Astrocyte (in vitro differentiated cells and primary cell): ENCODE data around the gene FAM78B. TPM values are rescaled to one million over a fixed set of nuclear protein-coding genes. Genes with fewer than 3 reads are reported as not detected.

ENCODE experiments used
- DNase-seq: peaks from one replicate; pipeline ENCODE4 v3.0.0-alpha.2; 2010; ENCODE audit warnings: low read depth
- FAIRE-seq: peaks from 2 replicates; lab custom pipeline; 2011; peaks lifted over from hg19 to GRCh38; lab: Jason Lieb, UNC
- H2AFZ ChIP-seq: 2 replicates; pipeline ENCODE4 v1.6.0; 2012; ENCODE audit warnings: low read depth, low read length, inconsistent platforms
- H3K27ac ChIP-seq: 2 replicates; pipeline ENCODE4 v1.5.1; 2011; ENCODE audit warnings: low read depth, low read length, inconsistent platforms
- H3K27me3 ChIP-seq: 2 replicates; pipeline ENCODE4 v1.6.0; 2011; ENCODE audit warnings: low read length, inconsistent platforms; ENCODE audit not compliant: insufficient read depth
- H3K36me3 ChIP-seq: 2 replicates; pipeline ENCODE4 v1.5.1; 2011; ENCODE audit warnings: low read length, inconsistent platforms; ENCODE audit not compliant: insufficient read depth
- H3K4me1 ChIP-seq: 2 replicates; pipeline ENCODE4 v1.5.1; 2011; ENCODE audit warnings: low read length, inconsistent platforms; ENCODE audit not compliant: insufficient read depth
- H3K4me2 ChIP-seq: 2 replicates; pipeline ENCODE4 v1.6.0; 2012; ENCODE audit warnings: low read length, inconsistent platforms
- H3K4me3 ChIP-seq: 2 replicates; pipeline ENCODE4 v1.5.1; 2011; ENCODE audit warnings: low read depth, mild to moderate bottlenecking, low read length, inconsistent platforms; ENCODE audit not compliant: insufficient read depth
- H3K79me2 ChIP-seq: 2 replicates; pipeline ENCODE4 v1.6.0; 2012; ENCODE audit warnings: mild to moderate bottlenecking, low read length, inconsistent platforms; ENCODE audit not compliant: insufficient read depth
- H3K9ac ChIP-seq: 2 replicates; pipeline ENCODE4 v1.6.0; 2012; ENCODE audit warnings: mild to moderate bottlenecking, low read length, inconsistent platforms
- H3K9me3 ChIP-seq: 2 replicates; pipeline ENCODE4 v1.5.1; 2012; ENCODE audit warnings: low read depth, mild to moderate bottlenecking, low read length, inconsistent platforms; ENCODE audit not compliant: insufficient read depth
- H4K20me1 ChIP-seq: 2 replicates; pipeline ENCODE4 v1.6.0; 2012; ENCODE audit warnings: low read length, inconsistent platforms; ENCODE audit not compliant: insufficient read depth
- H3K27ac Mint-ChIP-seq: one replicate; pipeline ENCODE4 v1.8.0; 2021; ENCODE audit warnings: mild to moderate bottlenecking, mixed read lengths; ENCODE audit not compliant: unreplicated experiment
- H3K27me3 Mint-ChIP-seq: one replicate; pipeline ENCODE4 v1.8.0; 2021; ENCODE audit warnings: low read depth, mixed read lengths; ENCODE audit not compliant: unreplicated experiment
- H3K36me3 Mint-ChIP-seq: one replicate; pipeline ENCODE4 v1.8.0; 2021; ENCODE audit warnings: low read depth, mixed read lengths; ENCODE audit not compliant: unreplicated experiment
- H3K4me1 Mint-ChIP-seq: one replicate; pipeline ENCODE4 v1.8.0; 2021; ENCODE audit warnings: low read depth, mixed read lengths; ENCODE audit not compliant: unreplicated experiment
- H3K4me3 Mint-ChIP-seq: one replicate; pipeline ENCODE4 v1.8.0; 2021; ENCODE audit warnings: mild to moderate bottlenecking, moderate library complexity, mixed read lengths; ENCODE audit not compliant: unreplicated experiment
- H3K9me3 Mint-ChIP-seq: one replicate; pipeline ENCODE4 v1.8.0; 2021; ENCODE audit warnings: mild to moderate bottlenecking, mixed read lengths; ENCODE audit not compliant: unreplicated experiment
- EZH2 ChIP-seq: IDR thresholded peaks from 2 replicates; pipeline ENCODE4 v1.6.1; 2012; ENCODE audit warnings: mild to moderate bottlenecking, low read length, inconsistent platforms; ENCODE audit not compliant: insufficient read depth
- total RNA-seq: library from RNA; stranded (reverse); gene quantifications from 2 replicates; pipeline ENCODE4 v1.2.1, GENCODE V29; 2021
- TF ChIP-seq, protein P1 (sequence below): IDR thresholded peaks from 2 replicates; pipeline ENCODE4 v1.5.1; 2011; ENCODE audit warnings: low read depth, mild to moderate bottlenecking, inconsistent platforms, low read length, moderate library complexity; ENCODE audit not compliant: insufficient read depth

FAM78B gene
- total RNA-seq, 1 donor from 2014 or later = 0.20 TPM

DNA sequence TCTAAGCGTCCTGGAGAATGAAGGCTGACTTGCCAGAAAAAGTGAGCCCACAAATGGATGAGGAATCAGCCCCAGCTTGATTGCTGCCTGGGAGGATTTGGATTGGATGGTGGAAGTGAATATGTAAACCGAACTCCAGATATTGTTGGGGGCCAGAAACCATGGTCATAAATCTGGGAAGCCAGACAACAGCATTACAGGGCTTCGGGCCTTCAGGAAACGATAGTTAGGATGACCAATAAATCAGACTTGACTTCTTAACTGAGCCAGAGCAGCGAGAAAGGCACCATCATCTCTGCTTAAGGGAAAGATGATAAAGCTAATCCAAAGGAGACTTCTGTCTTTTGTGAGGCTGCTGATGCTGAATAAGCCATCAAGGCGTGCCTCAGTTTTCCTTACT lies 26.6 kb downstream of the FAM78B start:
- Histone ChIP-seq H3K4me2 (no peak overlapping the region), H3K27me3 (peaks cover 4% of the 10 kb centered on the region), H4K20me1 (no peaks in the 10 kb centered on the region), H3K4me1 (peaks cover 4% of the 10 kb centered on the region), H3K9ac (no peak overlapping the region), H2AFZ (no peak overlapping the region), H3K79me2 (no peaks in the 10 kb centered on the region), H3K36me3 (no peaks in the 10 kb centered on the region), H3K9me3 (no peaks in the 10 kb centered on the region), H3K27ac (no peak overlapping the region), H3K4me3 (no peak overlapping the region)
- Mint-ChIP-seq H3K9me3 (peaks cover 2% of the 10 kb centered on the region), H3K27me3 (peaks cover 27% of the 10 kb centered on the region), H3K27ac (no peak overlapping the region), H3K4me3 (no peak overlapping the region), H3K4me1 (no peaks in the 10 kb centered on the region), H3K36me3 (peaks cover 2% of the 10 kb centered on the region)
- no peak for FAIRE-seq
- TF ChIP-seq EZH2 = no peak
- TF ChIP-seq, protein P1, sequence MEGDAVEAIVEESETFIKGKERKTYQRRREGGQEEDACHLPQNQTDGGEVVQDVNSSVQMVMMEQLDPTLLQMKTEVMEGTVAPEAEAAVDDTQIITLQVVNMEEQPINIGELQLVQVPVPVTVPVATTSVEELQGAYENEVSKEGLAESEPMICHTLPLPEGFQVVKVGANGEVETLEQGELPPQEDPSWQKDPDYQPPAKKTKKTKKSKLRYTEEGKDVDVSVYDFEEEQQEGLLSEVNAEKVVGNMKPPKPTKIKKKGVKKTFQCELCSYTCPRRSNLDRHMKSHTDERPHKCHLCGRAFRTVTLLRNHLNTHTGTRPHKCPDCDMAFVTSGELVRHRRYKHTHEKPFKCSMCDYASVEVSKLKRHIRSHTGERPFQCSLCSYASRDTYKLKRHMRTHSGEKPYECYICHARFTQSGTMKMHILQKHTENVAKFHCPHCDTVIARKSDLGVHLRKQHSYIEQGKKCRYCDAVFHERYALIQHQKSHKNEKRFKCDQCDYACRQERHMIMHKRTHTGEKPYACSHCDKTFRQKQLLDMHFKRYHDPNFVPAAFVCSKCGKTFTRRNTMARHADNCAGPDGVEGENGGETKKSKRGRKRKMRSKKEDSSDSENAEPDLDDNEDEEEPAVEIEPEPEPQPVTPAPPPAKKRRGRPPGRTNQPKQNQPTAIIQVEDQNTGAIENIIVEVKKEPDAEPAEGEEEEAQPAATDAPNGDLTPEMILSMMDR = no peak
- no peak for DNase-seq

DNA sequence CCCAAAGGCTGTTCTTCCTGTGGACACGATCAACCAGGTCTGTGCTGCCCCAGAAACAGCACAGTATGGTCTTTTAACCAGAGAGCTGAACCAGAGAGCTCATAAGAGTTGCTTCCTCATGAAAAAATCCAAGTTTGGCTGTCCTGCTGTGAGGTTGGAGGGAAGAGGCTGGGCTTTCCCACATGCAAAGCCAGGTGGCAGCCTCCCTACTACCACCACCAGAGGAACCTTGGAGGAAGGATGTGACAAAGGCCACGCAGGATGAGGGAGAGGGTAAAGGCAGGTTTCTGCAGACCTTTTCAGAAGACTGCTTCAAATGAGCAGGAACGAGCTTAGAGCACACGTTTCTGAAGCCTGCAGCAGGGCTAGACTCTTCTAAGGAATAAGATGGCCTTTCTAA lies 27.1 kb downstream of the FAM78B start:
- DNase-seq (no peak), FAIRE-seq (no peak)
- Histone ChIP-seq H3K9ac (no peak overlapping the region), H3K36me3 (no peaks in the 10 kb centered on the region), H3K79me2 (no peaks in the 10 kb centered on the region), H3K27me3 (peaks cover 4% of the 10 kb centered on the region), H4K20me1 (no peaks in the 10 kb centered on the region), H3K4me2 (no peak overlapping the region), H3K4me1 (no peaks in the 10 kb centered on the region), H3K27ac (no peak overlapping the region), H3K9me3 (no peaks in the 10 kb centered on the region), H2AFZ (no peak overlapping the region), H3K4me3 (no peak overlapping the region)
- Mint-ChIP-seq H3K36me3 (peaks cover 2% of the 10 kb centered on the region), H3K4me3 (no peak overlapping the region), H3K4me1 (no peaks in the 10 kb centered on the region), H3K27ac (no peak overlapping the region), H3K9me3 (peaks cover 2% of the 10 kb centered on the region), H3K27me3 (peaks cover 30% of the 10 kb centered on the region)
- no peak for TF ChIP-seq EZH2
- TF ChIP-seq, protein P1 = no peak

GRCh38 chr1:166136699-166137401 lies 30.0 kb downstream of the FAM78B start:
- no peaks in the 10 kb centered on the region for H3K79me2 ChIP-seq
- no peak overlapping the region for H3K4me2 ChIP-seq
- H2AFZ ChIP-seq = no peak overlapping the region
- no peaks in the 10 kb centered on the region for H3K9me3 Mint-ChIP-seq
- H3K9ac ChIP-seq = no peak overlapping the region
- H4K20me1 ChIP-seq = no peaks in the 10 kb centered on the region
- DNase-seq (no peak), FAIRE-seq (no peak)
- no peak for TF ChIP-seq EZH2
- TF ChIP-seq, protein P1 = no peak
- H3K27me3 ChIP-seq = peaks cover 4% of the 10 kb centered on the region
- H3K27ac ChIP-seq = no peak overlapping the region
- H3K36me3 Mint-ChIP-seq = peaks cover 2% of the 10 kb centered on the region
- peaks cover 24% of the 10 kb centered on the region for H3K27me3 Mint-ChIP-seq
- H3K36me3 ChIP-seq = no peaks in the 10 kb centered on the region
- no peak overlapping the region for H3K4me3 Mint-ChIP-seq
- H3K4me3 ChIP-seq = no peak overlapping the region
- no peaks in the 10 kb centered on the region for H3K4me1 Mint-ChIP-seq
- H3K27ac Mint-ChIP-seq = no peak overlapping the region
- H3K9me3 ChIP-seq = no peaks in the 10 kb centered on the region
- H3K4me1 ChIP-seq = no peaks in the 10 kb centered on the region
